Mammary epithelial cell (primary cell): ENCODE results near the gene CCDC117.

Experiments used
- EZH2 ChIP-seq: IDR thresholded peaks from 2 replicates; pipeline ENCODE4 v1.6.1; 2012; ENCODE audit warnings: low read length, inconsistent platforms, borderline replicate concordance
- TF ChIP-seq, protein P1 (sequence below), 2 donors: IDR thresholded peaks in 1 of 2; conservative IDR thresholded peaks in 1 of 2; 2 replicates each; pipeline ENCODE4 v1.5.1; 2011 to 2012; ENCODE audit warnings: inconsistent platforms in 2 of 2, low read length in 2 of 2, mild to moderate bottlenecking in 2 of 2, control low read depth in 1 of 2, low read depth in 1 of 2; ENCODE audit not compliant: insufficient read depth in 1 of 2; ENCODE audit errors: extremely low read depth in 1 of 2

- TF ChIP-seq, protein P1, sequence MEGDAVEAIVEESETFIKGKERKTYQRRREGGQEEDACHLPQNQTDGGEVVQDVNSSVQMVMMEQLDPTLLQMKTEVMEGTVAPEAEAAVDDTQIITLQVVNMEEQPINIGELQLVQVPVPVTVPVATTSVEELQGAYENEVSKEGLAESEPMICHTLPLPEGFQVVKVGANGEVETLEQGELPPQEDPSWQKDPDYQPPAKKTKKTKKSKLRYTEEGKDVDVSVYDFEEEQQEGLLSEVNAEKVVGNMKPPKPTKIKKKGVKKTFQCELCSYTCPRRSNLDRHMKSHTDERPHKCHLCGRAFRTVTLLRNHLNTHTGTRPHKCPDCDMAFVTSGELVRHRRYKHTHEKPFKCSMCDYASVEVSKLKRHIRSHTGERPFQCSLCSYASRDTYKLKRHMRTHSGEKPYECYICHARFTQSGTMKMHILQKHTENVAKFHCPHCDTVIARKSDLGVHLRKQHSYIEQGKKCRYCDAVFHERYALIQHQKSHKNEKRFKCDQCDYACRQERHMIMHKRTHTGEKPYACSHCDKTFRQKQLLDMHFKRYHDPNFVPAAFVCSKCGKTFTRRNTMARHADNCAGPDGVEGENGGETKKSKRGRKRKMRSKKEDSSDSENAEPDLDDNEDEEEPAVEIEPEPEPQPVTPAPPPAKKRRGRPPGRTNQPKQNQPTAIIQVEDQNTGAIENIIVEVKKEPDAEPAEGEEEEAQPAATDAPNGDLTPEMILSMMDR (conservative IDR thresholded peaks at IDR 0.05 in 1 of 2, IDR thresholded peaks at IDR 0.05 in 1 of 2; ENCODE audit: extremely low read depth in 1 of 2, insufficient read depth in 1 of 2, low read depth in 1 of 2, low read length in 2 of 2): no peak
- no peak for TF ChIP-seq EZH2
Measured at GRCh38 chr22:28769394-28770085, 3.0 kb upstream of the CCDC117 start.
